ENCODE measurements around the gene ST8SIA2. TPM values are rescaled to one million over a fixed set of nuclear protein-coding genes. Genes with fewer than 3 reads are reported as not detected.

ST8SIA2 gene
- total and polyA plus RNA-seq, 2 experiments from 2014 or later = 0.87 to 1.1 TPM

DNA sequence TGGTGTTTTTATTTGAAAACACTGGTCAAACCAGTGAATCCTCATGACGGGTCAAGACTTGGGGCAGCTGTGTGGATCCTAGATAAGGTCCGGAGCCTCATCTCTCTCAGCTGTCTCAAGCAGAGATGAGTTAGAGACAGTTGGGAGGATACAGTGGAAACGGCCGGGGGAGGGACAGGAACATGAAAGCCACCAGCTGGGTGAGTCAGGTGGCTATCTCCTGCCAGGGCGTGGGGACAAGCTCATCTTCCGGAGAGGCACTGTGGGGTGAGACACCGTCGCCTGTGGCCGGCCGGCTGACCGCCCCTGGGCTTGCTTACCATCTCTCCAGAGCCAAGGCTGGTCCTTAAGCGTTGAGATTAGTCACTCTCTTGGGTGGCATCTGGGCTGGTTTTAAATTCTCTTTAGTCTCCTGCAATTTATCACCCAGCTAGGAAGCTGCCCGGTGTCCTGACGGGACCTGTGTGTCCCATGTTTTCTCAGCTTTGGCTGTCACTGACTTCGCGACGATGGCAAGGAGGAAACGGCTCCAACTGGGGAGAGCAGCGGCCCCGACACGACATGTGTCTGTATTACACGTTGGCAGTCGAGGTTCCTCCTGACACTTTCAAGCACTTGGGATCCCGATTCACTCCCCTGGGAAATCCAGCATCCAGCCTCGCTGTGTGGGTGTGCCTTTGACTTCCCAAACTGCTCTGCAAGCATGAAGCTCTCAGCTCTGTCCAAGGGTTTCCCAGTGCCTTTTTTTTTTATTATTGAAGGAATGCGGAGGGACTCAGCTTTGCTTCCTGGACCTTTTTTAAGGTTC is 7.5 kb downstream of the ST8SIA2 start:
- TF ChIP-seq EZH2 (IDR thresholded peaks at IDR 0.05; ENCODE audit: borderline replicate concordance) = no peak
- TF ChIP-seq EZH2phosphoT487 (IDR thresholded peaks at IDR 0.05; ENCODE audit: low read depth, severe bottlenecking, unreplicated experiment) = no peak
- TF ChIP-seq CTCF (IDR thresholded peaks at IDR 0.05; ENCODE audit: poor library complexity) = no peak
- H3K9me3 ChIP-seq (ENCODE audit: low read depth) = no peaks in the 10 kb centered on the region
- no peaks in the 10 kb centered on the region for H3K36me3 ChIP-seq (replicated peaks; ENCODE audit: insufficient read depth, low read depth)
- WGBS (ENCODE audit: low lambda C conversion rate, missing lambda C conversion rate) = 86% methylated on average over 26 of the region's 26 CpGs
- no peaks in the 10 kb centered on the region for H3K9me2 ChIP-seq (replicated peaks; ENCODE audit: insufficient read depth)
- H3K27ac ChIP-seq = no peak overlapping the region
- no peak for DNase-seq (ENCODE audit: low spot score)
- no peak overlapping the region for H3K4me2 ChIP-seq
- H3K27me3 ChIP-seq = peaks cover 17% of the 10 kb centered on the region
- H2AFZ ChIP-seq = no peak overlapping the region
- no peak overlapping the region for H3K4me3 ChIP-seq
- no peaks in the 10 kb centered on the region for H3K4me1 ChIP-seq (ENCODE audit: insufficient read depth)
- no peaks in the 10 kb centered on the region for H3K79me2 ChIP-seq
- H4K20me1 ChIP-seq (ENCODE audit: insufficient read depth, poor library complexity, severe bottlenecking) = no peaks in the 10 kb centered on the region

- Histone ChIP-seq H3K27me3 (peaks cover 3% of the 10 kb centered on the region), H3K4me2 (no peak overlapping the region), H3K9me3 (ENCODE audit: low read depth) (no peaks in the 10 kb centered on the region), H3K9me2 (replicated peaks; ENCODE audit: insufficient read depth) (no peaks in the 10 kb centered on the region), H3K4me1 (ENCODE audit: insufficient read depth) (no peaks in the 10 kb centered on the region), H3K36me3 (replicated peaks; ENCODE audit: insufficient read depth, low read depth) (no peaks in the 10 kb centered on the region), H3K4me3 (no peak overlapping the region), H2AFZ (no peak overlapping the region), H3K27ac (no peak overlapping the region), H4K20me1 (ENCODE audit: insufficient read depth, poor library complexity, severe bottlenecking) (no peaks in the 10 kb centered on the region), H3K79me2 (no peaks in the 10 kb centered on the region)
- no peak for TF ChIP-seq EZH2 (IDR thresholded peaks at IDR 0.05; ENCODE audit: borderline replicate concordance)
- no peak for TF ChIP-seq EZH2phosphoT487 (IDR thresholded peaks at IDR 0.05; ENCODE audit: low read depth, severe bottlenecking, unreplicated experiment)
- no peak for TF ChIP-seq CTCF (IDR thresholded peaks at IDR 0.05; ENCODE audit: poor library complexity)
- 90% methylated on average over 5 of the region's 5 CpGs for WGBS (ENCODE audit: low lambda C conversion rate, missing lambda C conversion rate)
- no peak for DNase-seq (ENCODE audit: low spot score)
These were observed 9.1 kb downstream of the ST8SIA2 start for GRCh38 chr15:92402751-92403150.

DNA sequence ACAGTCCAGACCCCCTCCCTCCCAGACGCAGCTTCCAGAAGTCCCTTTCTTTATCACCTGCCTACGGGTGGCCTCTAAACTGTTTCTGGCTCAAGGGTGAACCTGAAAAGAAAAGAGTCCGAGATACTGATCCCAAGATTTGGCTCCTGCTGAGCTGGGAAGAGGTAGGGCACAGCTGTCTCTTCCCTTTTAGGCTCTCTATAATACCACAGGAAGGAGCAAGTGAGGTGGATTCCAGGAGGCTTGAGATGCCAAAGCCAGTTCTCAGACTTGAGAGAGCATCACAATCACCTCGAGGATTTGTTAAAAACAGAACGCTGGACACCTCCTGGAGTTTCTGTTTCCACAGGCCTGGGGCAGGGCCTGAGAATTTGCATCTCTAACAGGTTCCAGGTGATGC is 12.3 kb downstream of the ST8SIA2 start:
- no peaks in the 10 kb centered on the region for H3K9me2 ChIP-seq (replicated peaks; ENCODE audit: insufficient read depth)
- WGBS (ENCODE audit: low lambda C conversion rate, missing lambda C conversion rate) = 67% methylated on average over 5 of the region's 5 CpGs
- no peak for TF ChIP-seq CTCF (IDR thresholded peaks at IDR 0.05; ENCODE audit: poor library complexity)
- no peak for TF ChIP-seq EZH2 (IDR thresholded peaks at IDR 0.05; ENCODE audit: borderline replicate concordance)
- no peak for TF ChIP-seq EZH2phosphoT487 (IDR thresholded peaks at IDR 0.05; ENCODE audit: low read depth, severe bottlenecking, unreplicated experiment)

More for the DNA sequence above, 12.3 kb downstream of the ST8SIA2 start:
- H4K20me1 ChIP-seq (ENCODE audit: insufficient read depth, poor library complexity, severe bottlenecking) = no peaks in the 10 kb centered on the region
- no peaks in the 10 kb centered on the region for H3K79me2 ChIP-seq
- no peak overlapping the region for H2AFZ ChIP-seq
- H3K27me3 ChIP-seq = peaks cover 12% of the 10 kb centered on the region
- H3K4me1 ChIP-seq (ENCODE audit: insufficient read depth) = no peaks in the 10 kb centered on the region
- H3K9me3 ChIP-seq (ENCODE audit: low read depth) = no peaks in the 10 kb centered on the region
- H3K4me3 ChIP-seq = no peak overlapping the region
- no peaks in the 10 kb centered on the region for H3K36me3 ChIP-seq (replicated peaks; ENCODE audit: insufficient read depth, low read depth)
- DNase-seq (ENCODE audit: low spot score) = no peak
- no peak overlapping the region for H3K4me2 ChIP-seq
- H3K27ac ChIP-seq = no peak overlapping the region

Measured in hepatocyte (in vitro differentiated cells).